ENCODE data around the gene PAQR4. TPM values are rescaled to one million over a fixed set of nuclear protein-coding genes. Genes with fewer than 3 reads are reported as not detected.

PAQR4 gene
- total and polyA plus RNA-seq, 8 donors = 9.5 to 20.1 (median 15.4) TPM

DNA sequence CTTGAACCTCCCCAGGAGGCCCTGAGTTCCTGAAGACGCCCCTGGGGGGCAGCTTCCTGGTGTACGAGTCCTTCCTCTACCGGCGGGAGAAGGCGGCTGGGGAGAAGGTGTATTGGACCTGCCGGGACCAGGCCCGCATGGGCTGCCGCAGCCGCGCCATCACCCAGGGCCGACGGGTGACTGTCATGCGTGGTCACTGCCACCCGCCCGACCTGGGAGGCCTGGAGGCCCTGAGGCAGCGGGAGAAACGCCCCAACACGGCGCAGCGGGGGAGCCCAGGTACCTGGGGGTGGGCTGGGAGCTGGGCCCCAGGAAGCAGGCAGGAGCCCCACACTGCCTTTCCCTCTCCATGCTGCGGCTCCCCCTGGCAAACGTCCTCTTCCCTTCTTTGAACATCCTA, 35.4 kb upstream of the PAQR4 start:
- Histone ChIP-seq H3K4me3 (no peak overlapping the region), H3K9me3 (no peaks in the 10 kb centered on the region), H3K36me3 (peaks cover 0 to 84% of the 10 kb centered on the region in 2 donors), H3K27me3 (no peaks in the 10 kb centered on the region), H3K4me1 (no peaks in the 10 kb centered on the region), H3K27ac (no peak overlapping the region)
- ATAC-seq (no peak), DNase-seq (no peak)
- TF ChIP-seq, protein P1, sequence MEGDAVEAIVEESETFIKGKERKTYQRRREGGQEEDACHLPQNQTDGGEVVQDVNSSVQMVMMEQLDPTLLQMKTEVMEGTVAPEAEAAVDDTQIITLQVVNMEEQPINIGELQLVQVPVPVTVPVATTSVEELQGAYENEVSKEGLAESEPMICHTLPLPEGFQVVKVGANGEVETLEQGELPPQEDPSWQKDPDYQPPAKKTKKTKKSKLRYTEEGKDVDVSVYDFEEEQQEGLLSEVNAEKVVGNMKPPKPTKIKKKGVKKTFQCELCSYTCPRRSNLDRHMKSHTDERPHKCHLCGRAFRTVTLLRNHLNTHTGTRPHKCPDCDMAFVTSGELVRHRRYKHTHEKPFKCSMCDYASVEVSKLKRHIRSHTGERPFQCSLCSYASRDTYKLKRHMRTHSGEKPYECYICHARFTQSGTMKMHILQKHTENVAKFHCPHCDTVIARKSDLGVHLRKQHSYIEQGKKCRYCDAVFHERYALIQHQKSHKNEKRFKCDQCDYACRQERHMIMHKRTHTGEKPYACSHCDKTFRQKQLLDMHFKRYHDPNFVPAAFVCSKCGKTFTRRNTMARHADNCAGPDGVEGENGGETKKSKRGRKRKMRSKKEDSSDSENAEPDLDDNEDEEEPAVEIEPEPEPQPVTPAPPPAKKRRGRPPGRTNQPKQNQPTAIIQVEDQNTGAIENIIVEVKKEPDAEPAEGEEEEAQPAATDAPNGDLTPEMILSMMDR (IDR thresholded peaks at IDR 0.05) = no peak
- intact Hi-C loops (cut with DNase I) = no loop called here

DNA sequence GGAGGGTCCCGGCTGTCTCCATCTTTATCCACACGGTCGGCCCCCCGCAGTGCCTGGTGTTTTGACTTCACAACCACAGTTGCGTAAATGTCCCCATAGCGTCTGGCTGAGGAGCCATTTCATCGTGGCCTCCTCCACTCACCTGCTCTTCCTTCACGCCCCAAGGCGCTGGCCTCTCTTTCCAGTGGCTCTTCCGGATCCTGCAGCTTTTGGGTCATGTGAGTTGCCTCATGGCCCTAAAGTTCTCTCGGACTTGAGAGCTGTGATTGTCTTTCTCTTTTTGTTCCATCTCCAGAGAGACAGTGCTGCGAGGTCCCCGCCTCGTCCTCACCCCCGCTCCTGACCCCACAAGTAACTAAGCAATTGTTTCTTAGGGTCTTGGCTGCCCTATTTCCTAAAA, 34.7 kb upstream of the PAQR4 start:
- no peaks in the 10 kb centered on the region for H3K9me3 ChIP-seq
- H3K27ac ChIP-seq = no peak overlapping the region
- intact Hi-C loops (cut with DNase I) = no loop called here
- ATAC-seq = no peak
- TF ChIP-seq, protein P1 (IDR thresholded peaks at IDR 0.05) = no peak
- no peak for DNase-seq
- no peaks in the 10 kb centered on the region for H3K4me1 ChIP-seq
- H3K27me3 ChIP-seq = no peaks in the 10 kb centered on the region
- no peak overlapping the region for H3K4me3 ChIP-seq
- peaks cover 0 to 90% of the 10 kb centered on the region in 2 donors for H3K36me3 ChIP-seq

DNA sequence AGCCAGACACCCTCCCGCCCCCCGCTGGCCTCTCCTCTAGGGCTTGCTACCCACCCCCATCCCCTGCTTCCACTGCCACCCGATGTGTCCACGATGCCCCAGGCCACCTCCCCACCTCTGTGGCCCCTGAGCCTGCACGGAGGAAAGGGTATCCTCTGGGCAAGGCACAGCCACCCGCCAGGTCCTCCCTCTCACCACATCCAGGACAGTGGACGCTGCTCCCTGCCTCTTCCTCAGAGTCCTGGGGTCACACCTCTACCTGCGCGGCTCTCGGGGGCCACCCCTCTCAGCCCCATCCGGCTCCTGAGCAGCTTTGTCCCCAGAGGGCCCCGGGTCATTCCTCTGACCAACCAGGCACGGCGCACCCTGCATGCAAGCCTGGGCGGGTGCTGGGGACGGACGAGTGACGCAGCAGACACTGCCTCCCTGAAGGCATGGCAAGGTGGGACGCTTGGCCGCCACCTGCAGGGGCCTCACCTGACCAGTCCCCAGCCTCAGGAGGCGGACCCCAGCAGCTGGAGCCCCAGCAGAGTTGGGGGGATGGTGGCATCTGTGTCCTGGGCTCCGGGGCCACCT, 32.6 kb upstream of the PAQR4 start:
- intact Hi-C loops (cut with DNase I) = no loop called here
- TF ChIP-seq, protein P1 (IDR thresholded peaks at IDR 0.05) = no peak
- no peak overlapping the region for H3K4me3 ChIP-seq
- H3K27ac ChIP-seq = no peak overlapping the region
- DNase-seq (no peak), ATAC-seq (no peak)
- H3K27me3 ChIP-seq = no peaks in the 10 kb centered on the region
- no peaks in the 10 kb centered on the region for H3K4me1 ChIP-seq
- no peaks in the 10 kb centered on the region for H3K9me3 ChIP-seq
- H3K36me3 ChIP-seq = peaks cover 0 to 92% of the 10 kb centered on the region in 2 donors

DNA sequence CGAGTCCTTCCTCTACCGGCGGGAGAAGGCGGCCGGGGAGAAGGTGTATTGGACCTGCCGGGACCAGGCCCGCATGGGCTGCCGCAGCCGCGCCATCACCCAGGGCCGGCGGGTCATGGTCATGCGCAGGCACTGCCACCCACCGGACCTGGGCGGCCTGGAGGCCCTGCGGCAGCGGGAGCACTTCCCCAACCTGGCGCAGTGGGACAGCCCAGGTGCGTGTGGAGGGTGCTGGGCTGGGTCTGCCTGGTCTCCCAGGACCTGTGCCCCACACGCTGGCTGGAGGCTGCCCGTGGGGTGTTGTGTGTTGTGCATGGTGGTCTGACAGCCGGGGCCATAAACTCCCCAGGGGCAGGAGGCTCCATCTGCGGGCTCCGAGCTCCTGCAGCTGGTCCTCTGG, 32.0 kb upstream of the PAQR4 start:
- no peak for DNase-seq
- Histone ChIP-seq H3K9me3 (no peaks in the 10 kb centered on the region), H3K4me3 (no peak overlapping the region), H3K4me1 (no peaks in the 10 kb centered on the region), H3K27me3 (no peaks in the 10 kb centered on the region), H3K27ac (no peak overlapping the region), H3K36me3 (peaks cover 0 to 98% of the 10 kb centered on the region in 2 donors)
- intact Hi-C loops (cut with DNase I) = no loop called here
- TF ChIP-seq, protein P1 (IDR thresholded peaks at IDR 0.05) = no peak
- ATAC-seq = no peak

DNA sequence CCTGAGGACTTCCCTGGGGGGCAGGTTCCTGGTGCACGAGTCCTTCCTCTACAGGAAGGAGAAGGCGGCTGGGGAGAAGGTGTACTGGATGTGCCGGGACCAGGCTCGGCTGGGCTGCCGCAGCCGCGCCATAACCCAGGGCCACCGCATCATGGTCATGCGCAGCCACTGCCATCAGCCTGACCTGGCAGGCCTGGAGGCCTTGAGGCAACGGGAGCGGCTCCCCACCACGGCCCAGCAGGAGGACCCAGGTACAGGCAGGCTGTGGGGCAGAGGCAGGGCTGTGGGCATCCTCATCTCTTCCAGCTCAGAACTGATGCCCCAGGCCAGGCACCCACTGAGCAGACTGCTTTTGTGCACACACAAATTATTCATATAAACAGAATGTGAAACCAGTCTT, 30.9 kb upstream of the PAQR4 start:
- DNase-seq (no peak), ATAC-seq (no peak)
- Histone ChIP-seq H3K9me3 (no peaks in the 10 kb centered on the region), H3K4me3 (no peak overlapping the region), H3K36me3 (peaks cover 0 to 98% of the 10 kb centered on the region in 2 donors), H3K4me1 (no peaks in the 10 kb centered on the region), H3K27me3 (no peaks in the 10 kb centered on the region), H3K27ac (no peak overlapping the region)
- intact Hi-C loops (cut with DNase I) = no loop called here
- TF ChIP-seq, protein P1 (IDR thresholded peaks at IDR 0.05) = no peak
